Stimulated activated CD4-positive, alpha-beta T cell treated with anti-CD3 and anti-CD28 coated beads, Interleukin-4, amount 100 ng/mL, for 24 hours (primary cell): ENCODE results near the gene SH3GLB1.
A peak's percentile ranks its signal among the peaks of the same experiment; 100 is the strongest.

Source experiments
- DNase-seq: peaks from one replicate; pipeline ENCODE4 v3.0.0-alpha.2; 2020

Gene SH3GLB1

GRCh38 chr1:86739648-86740509 lies 35.5 kb downstream of the SH3GLB1 start:
- DNase-seq = no peak

- peak; percentile 33 for DNase-seq
Measured at GRCh38 chr1:86741947-86742572, 37.7 kb downstream of the SH3GLB1 start.

GRCh38 chr1:86747304-86747703 lies 42.9 kb downstream of the SH3GLB1 start:
- DNase-seq = no peak

- no peak for DNase-seq
Measured at GRCh38 chr1:86748622-86749373, 44.4 kb downstream of the SH3GLB1 start.

GRCh38 chr1:86750076-86750475 lies 45.7 kb downstream of the SH3GLB1 start:
- no peak for DNase-seq

- DNase-seq = no peak
Measured at GRCh38 chr1:86750530-86750929, 46.2 kb downstream of the SH3GLB1 start.

GRCh38 chr1:86751923-86752322 lies 47.5 kb downstream of the SH3GLB1 start:
- no peak for DNase-seq

- DNase-seq = no peak
Measured at GRCh38 chr1:86753700-86754099, 49.3 kb downstream of the SH3GLB1 start.

GRCh38 chr1:86754265-86754974 lies 50.0 kb downstream of the SH3GLB1 start:
- no peak for DNase-seq

GRCh38 chr1:86756062-86756406 lies 51.7 kb downstream of the SH3GLB1 start:
- no peak for DNase-seq

GRCh38 chr1:86757272-86757984 lies 53.1 kb downstream of the SH3GLB1 start:
- no peak for DNase-seq

GRCh38 chr1:86758570-86758969 lies 54.2 kb downstream of the SH3GLB1 start:
- no peak for DNase-seq

GRCh38 chr1:86760199-86760598 lies 55.8 kb downstream of the SH3GLB1 start:
- DNase-seq = no peak

- no peak for DNase-seq
Measured at GRCh38 chr1:86762336-86762735, 58.0 kb downstream of the SH3GLB1 start.

GRCh38 chr1:86764523-86764922 lies 60.1 kb downstream of the SH3GLB1 start:
- no peak for DNase-seq

GRCh38 chr1:86765073-86765472 lies 60.7 kb downstream of the SH3GLB1 start:
- DNase-seq = no peak

GRCh38 chr1:86765674-86766073 lies 61.3 kb downstream of the SH3GLB1 start:
- DNase-seq = no peak

GRCh38 chr1:86768554-86768953 lies 64.2 kb downstream of the SH3GLB1 start:
- DNase-seq = no peak

GRCh38 chr1:86769065-86769464 lies 64.7 kb downstream of the SH3GLB1 start:
- no peak for DNase-seq

GRCh38 chr1:86773341-86774288 lies 69.2 kb downstream of the SH3GLB1 start:
- DNase-seq = no peak
